ENCODE data around the gene SHISA3.

The SHISA3 gene

DNA sequence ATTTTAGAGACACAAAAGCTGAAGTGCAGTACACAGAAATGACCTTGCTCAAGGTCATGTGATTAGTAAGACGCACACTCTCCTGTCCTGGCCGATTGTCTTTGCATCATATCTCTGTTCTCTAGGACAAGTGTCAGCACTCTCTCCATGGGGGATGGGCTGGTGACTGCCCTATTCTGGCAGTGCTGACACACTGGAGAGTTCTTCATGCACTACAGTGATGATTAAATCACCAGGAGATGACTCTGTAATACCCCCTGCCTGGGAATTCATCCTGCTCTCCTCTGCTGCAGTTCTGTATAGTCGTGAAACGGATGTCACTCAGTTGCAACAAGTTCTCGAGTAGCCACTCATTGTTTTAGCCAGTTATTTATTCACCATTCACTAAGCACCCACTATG, 5.3 kb upstream of the SHISA3 start:
- no peak for DNase-seq (ENCODE audit: low spot score)

- no peak for DNase-seq (ENCODE audit: low spot score)
Observed at GRCh38 chr4:42392436-42392835, 4.9 kb upstream of the SHISA3 start.

DNA sequence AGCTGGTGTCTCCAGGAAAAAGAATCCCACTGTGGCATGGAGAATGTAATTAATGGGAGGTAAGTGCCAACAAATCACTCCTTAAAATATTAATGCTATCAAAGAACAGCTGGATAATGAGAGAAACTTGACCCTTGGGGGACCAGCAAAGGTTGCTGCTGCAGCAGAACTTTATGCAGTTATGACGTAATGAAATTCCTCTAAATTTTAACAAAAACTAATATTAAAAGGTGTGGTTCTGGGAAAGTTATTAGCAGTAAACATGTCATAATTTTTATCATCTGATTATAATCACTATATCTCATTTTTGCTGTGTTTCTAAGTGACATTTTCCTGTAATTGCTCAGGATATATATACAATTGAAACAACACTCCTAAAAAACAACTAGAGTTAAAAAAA, 1.7 kb upstream of the SHISA3 start:
- no peak for DNase-seq (ENCODE audit: low spot score)

- no peak for DNase-seq (ENCODE audit: low spot score)
Observed at GRCh38 chr4:42396361-42396751, 932 bp upstream of the SHISA3 start.

GRCh38 chr4:42397635-42398170, 415 bp downstream of the SHISA3 start:
- no peak for DNase-seq (ENCODE audit: low spot score)

DNA sequence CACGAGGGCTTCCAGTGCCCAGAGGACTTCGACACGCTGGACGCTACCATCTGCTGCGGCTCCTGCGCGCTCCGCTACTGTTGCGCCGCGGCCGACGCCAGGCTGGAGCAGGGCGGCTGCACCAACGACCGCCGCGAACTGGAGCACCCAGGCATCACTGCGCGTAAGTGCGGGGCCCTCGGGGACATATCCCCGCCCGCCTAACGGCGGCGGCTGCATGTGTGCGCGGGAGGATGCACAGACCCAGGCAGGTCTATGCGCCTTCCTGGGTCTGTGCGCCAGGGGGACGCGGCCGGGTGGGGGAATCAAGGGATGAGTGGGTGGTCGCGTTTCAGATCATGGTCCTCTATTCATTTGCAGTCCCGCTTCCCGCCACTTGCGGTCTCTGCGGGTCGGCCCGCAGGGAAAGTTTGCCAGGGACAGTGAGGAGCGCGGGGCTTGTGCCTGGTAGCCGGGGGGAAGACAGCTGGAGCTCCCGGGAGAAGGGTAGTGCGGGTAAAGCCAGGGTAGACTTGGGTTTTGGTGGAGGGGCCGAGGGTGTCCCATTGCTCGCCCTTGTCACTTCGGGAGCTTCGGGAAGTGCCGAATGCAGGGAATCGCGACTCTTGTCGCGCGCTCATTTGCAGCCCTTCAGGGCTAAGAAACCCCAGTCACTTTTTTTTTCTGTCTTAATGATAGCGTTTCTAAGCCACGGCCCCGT, 1.0 kb downstream of the SHISA3 start:
- no peak for DNase-seq (ENCODE audit: low spot score)

DNA sequence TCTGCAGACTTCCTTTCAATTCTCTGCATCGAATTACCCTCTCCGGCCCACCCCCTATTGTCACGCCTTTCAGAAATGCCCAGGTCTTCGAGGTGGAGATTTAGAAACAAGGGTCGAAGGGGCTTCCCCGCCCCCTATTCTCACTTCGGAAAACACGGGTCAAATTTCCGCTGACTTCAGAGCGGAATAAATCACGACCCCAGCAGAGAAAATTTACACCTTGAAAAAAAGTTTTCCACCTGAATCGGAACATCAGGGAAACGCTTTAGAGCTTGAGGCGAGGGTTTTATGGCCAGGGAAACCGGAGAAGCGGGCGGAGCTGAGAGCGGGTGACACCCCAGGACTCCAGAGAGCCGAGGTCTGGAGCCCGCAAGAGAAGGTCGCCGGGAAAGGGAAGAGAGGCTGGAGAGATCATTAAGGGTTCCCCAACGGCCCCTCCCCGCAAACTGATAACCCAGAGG, 1.6 kb downstream of the SHISA3 start:
- DNase-seq (ENCODE audit: low spot score): no peak

DNA sequence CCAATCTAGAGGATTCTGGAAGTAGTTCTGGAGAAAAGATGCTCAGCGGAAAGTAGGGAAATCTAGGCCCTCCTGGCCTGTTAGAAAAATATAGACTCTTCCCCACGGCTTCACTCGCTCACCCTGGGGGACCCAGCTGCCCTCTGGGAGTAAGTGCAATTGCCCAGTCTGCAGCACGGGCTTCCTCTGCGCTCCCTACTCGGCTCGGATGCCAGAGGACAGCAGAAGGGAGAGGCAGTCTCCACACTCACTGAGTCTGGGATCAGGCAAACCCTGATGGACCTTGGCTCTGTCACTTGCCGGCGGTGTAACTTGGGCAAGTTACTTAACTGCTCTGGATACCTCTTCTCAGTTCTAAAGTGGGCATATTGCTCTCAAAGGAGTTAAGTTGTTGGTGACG, 2.1 kb downstream of the SHISA3 start:
- DNase-seq (ENCODE audit: low spot score): no peak

GRCh38 chr4:42401171-42401570, 3.9 kb downstream of the SHISA3 start:
- DNase-seq (ENCODE audit: low spot score): no peak

GRCh38 chr4:42404001-42404400, 6.7 kb downstream of the SHISA3 start:
- DNase-seq (ENCODE audit: low spot score): no peak

GRCh38 chr4:42410446-42410845, 13.2 kb downstream of the SHISA3 start:
- no peak for DNase-seq (ENCODE audit: low spot score)

DNA sequence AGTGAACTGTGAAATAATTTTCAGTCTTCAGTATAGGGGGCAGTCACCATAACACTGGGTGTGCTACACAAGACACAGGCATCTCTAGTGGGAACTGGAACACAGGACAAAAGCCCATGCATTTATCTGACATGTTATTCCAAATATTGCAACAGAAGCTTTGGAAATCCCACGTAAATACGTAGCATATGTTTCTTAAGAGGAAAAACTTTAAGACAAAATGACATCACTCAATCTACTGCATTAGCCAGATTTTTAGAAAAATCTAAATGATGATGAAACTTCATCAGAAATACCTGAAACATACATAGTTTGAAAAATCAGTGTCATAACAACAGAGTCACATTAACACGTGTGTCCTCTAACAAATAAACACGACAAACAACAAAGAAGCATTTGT, 14.5 kb downstream of the SHISA3 start:
- DNase-seq (ENCODE audit: low spot score): no peak

- no peak for DNase-seq (ENCODE audit: low spot score)
Observed at GRCh38 chr4:42412251-42412650, 15.0 kb downstream of the SHISA3 start.

DNA sequence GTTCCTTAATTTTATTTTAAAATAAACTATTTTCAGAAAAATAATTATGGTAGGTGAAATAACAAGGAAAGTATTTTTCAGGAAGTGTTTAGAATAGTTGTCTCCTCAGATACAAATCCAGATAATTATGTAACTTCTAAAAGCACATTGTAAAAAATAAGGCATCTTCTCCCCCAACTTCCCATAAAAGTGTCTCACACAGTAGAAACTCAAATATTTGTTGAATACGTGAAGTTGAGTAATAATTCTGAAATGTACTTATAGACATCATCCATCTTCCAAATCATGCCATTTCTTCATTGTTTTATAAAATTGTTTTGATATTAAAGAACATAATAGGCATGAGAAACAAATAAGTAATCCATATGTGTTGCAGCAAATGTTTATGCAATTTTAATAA, 18.0 kb downstream of the SHISA3 start:
- DNase-seq (ENCODE audit: low spot score): no peak

- no peak for DNase-seq (ENCODE audit: low spot score)
Observed at GRCh38 chr4:42416017-42416416, 18.7 kb downstream of the SHISA3 start.

- DNase-seq (ENCODE audit: low spot score): no peak
Observed at GRCh38 chr4:42417550-42417949, 20.3 kb downstream of the SHISA3 start.

DNA sequence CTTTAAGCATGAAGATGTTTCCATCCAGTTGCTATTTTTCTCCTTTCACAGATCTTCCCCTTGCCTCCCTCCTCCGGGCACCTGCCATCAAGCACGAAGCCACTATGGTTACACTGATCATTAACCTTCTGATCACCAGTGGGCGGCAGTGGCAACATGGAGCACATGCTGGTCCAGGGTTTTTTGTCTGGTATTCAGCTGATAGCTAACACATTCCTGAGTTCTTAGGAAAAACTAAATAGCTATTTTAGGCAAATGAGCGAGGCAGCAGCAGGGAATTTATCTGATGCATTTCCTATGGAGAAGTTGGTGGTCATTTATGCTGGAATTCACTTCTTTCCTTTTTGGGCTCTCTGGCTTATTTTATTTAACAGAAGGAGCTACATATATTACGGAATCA, 22.9 kb downstream of the SHISA3 start:
- no peak for DNase-seq (ENCODE audit: low spot score)

- no peak for DNase-seq (ENCODE audit: low spot score)
Observed at GRCh38 chr4:42425146-42426065, 28.1 kb downstream of the SHISA3 start.

DNA sequence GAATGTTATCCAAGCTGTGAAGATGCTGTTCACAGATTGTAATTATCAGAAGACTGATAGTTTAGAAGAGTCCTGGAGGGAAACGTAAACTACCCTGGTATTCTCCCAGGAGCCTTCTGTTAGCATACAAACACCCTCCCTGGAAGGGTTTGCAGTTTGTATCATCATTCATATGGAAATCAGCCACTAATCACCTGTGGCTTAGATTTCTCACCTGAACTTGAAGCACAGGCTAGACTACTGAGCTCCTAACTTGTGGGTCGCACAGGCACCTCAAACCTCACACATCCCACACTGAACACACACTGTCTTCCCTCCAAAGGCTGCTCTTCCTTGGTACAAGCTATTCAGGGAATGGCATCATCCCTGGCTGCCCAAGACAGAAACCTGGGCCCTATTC, 30.7 kb downstream of the SHISA3 start:
- DNase-seq (ENCODE audit: low spot score): no peak

- no peak for DNase-seq (ENCODE audit: low spot score)
Observed at GRCh38 chr4:42436928-42437565, 39.8 kb downstream of the SHISA3 start.

- DNase-seq (ENCODE audit: low spot score): no peak
Observed at GRCh38 chr4:42440083-42440482, 42.8 kb downstream of the SHISA3 start.

- no peak for DNase-seq (ENCODE audit: low spot score)
Observed at GRCh38 chr4:42442601-42443000, 45.3 kb downstream of the SHISA3 start.

GRCh38 chr4:42445038-42445437, 47.8 kb downstream of the SHISA3 start:
- no peak for DNase-seq (ENCODE audit: low spot score)

Data from hematopoietic multipotent progenitor cell treated with erythropoietin and hydrocortisone succinate and interleukin-3 and kit ligand, for 15 days (in vitro differentiated cells).